22Rv1 (cell line): ENCODE data around the gene NPEPL1.

Experiments
- H3K27ac ChIP-seq: fragments of 450-650 bp; 2 replicates; pipeline ENCODE4 v1.5.1; 2017
- ZFX ChIP-seq: fragments of 450-650 bp; IDR thresholded peaks from 2 replicates; pipeline ENCODE4 v1.6.1; 2017; ENCODE audit warnings: antibody characterized with exemption, borderline replicate concordance
- TF ChIP-seq, protein P1 (sequence below): fragments of 450-650 bp; IDR thresholded peaks from 2 replicates; pipeline ENCODE4 v1.5.1; 2017; ENCODE audit warnings: mild to moderate bottlenecking

Gene NPEPL1

DNA sequence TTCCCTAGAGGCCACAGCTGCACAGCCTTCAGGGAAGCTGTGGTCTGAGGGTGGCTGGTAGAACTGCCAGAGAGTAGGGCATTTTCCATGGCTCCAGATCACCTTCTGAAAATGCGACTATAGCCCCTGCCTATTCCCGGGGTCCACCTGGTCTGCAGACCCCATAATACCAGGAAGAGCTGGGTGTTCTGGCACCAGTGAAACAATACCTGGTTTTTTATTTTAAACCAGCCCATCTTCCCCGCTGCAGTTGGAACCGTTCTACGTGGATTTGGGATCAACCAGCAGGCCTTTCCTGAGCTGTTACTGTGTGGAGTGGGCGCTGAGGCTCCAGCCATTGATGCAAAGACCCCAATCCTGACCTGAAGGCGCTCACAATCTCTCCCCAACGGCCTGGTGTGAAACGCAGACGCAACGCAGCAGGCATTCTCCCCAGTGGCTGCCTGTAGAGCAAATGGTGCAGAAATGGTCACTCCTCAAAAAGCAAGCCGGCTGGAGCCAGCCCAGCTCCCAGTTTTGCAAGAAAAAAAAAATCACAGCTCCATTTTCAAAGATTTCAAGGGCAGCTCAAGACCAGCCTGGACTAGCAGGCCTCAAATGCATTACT, 11.3 kb downstream of the NPEPL1 start:
- H3K27ac ChIP-seq = no peak overlapping the region
- TF ChIP-seq, protein P1, sequence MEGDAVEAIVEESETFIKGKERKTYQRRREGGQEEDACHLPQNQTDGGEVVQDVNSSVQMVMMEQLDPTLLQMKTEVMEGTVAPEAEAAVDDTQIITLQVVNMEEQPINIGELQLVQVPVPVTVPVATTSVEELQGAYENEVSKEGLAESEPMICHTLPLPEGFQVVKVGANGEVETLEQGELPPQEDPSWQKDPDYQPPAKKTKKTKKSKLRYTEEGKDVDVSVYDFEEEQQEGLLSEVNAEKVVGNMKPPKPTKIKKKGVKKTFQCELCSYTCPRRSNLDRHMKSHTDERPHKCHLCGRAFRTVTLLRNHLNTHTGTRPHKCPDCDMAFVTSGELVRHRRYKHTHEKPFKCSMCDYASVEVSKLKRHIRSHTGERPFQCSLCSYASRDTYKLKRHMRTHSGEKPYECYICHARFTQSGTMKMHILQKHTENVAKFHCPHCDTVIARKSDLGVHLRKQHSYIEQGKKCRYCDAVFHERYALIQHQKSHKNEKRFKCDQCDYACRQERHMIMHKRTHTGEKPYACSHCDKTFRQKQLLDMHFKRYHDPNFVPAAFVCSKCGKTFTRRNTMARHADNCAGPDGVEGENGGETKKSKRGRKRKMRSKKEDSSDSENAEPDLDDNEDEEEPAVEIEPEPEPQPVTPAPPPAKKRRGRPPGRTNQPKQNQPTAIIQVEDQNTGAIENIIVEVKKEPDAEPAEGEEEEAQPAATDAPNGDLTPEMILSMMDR = no peak
- TF ChIP-seq ZFX = no peak

DNA sequence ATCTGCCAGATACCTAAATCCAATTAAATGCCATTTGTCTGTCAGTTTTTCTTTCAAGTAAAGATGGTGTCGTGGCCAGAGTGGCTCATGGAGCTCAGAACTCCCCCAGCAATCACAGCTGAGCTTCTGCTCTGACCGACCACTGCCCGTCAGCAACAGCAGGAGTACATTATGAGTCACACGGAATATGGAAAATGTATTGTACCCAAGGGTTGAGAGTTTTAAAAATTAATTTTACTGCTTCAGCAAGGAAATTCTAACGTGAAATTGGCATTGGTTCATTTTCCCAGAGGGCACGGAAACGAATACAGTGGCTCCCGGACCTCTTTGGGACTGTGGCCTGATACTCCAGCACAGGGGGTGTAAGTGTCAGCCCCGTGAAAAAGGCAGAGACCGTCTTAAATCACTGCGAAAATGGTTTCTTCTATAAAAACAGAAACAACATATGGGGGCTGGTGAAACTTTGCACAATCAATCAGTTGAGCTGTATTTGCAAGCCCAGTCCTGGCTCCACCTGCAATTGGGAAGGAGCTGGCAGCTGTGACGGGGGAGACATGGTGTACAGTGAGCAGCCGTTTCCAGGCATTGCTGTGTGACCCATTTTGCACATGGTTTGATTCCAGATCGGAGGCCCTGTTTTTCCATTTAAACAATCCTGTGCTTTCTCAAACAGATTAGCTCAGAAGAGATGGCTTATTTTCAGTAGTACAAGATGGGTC, 12.8 kb downstream of the NPEPL1 start:
- TF ChIP-seq, protein P1 = no peak
- no peak for TF ChIP-seq ZFX
- no peak overlapping the region for H3K27ac ChIP-seq

DNA sequence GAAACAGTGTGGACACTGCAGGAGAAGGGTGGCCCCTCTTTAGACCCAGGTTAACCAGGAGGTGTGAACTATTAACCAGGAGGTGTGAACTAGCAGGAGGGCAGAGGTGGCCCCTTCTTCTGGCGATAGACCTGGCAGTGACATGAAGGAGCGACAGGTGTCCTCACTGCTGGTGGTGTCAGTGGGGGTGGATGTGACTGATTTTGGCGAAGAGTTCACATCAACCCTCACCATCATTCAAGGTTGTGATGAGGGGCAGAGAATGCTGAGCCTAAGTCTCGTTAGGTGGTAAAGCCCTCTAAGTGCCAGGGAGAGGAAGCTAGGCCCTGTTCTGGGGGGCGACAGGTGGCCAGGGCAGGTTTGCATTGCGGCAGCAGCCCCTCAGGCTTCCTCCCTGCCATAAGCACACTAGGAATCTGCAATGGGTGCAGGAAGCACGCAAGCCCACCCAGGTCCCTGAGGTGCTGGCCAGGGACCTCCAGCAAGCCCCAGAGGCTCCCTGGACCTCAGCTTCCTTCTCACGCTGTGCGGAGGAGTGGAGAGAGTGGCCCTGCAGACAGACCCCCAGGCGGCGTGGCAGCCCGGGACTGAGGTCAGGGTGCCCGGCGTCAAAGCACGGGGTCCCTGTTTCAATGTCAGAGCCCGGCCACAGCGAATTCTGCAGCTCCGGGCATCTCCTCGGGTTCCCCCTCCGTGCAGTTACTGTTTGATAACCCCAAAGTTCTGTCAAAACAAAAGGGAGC, 13.7 kb downstream of the NPEPL1 start:
- H3K27ac ChIP-seq = no peak overlapping the region
- TF ChIP-seq, protein P1 = no peak
- no peak for TF ChIP-seq ZFX

DNA sequence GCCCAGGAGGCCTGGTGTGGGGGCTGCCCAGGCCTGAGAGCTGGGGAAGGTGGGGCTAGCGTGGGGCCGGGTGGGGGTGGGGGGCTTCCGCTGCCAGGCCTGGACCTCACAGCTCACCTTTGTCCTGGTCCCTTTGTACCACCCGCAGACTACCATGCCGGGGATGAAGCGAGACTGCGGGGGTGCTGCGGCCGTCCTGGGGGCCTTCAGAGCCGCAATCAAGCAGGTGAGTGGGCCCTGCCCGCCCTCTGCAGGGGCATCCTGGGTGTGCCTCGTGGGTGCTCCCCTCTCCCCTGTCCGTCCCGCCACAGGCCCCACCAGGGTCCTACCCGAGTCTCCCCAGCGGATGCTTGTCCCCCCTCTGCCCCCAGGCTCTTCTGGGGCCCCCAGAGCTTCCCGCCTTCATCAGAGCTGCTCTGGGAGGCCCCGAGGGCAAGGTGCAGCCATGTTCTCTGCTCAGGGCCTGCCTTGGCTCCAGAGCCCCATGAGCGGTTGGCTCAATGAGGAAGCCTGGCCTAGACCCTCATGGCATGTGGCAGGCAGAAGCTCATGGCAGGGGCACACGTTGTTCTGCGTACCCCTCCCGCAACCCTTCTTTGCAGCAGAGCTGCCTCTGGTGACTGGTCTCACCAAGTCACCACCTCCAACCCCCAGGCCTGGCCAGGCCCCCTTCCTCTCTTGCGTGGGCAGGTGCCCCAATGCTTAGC, 14.5 kb downstream of the NPEPL1 start:
- TF ChIP-seq ZFX = no peak
- TF ChIP-seq, protein P1 = no peak
- H3K27ac ChIP-seq = no peak overlapping the region

DNA sequence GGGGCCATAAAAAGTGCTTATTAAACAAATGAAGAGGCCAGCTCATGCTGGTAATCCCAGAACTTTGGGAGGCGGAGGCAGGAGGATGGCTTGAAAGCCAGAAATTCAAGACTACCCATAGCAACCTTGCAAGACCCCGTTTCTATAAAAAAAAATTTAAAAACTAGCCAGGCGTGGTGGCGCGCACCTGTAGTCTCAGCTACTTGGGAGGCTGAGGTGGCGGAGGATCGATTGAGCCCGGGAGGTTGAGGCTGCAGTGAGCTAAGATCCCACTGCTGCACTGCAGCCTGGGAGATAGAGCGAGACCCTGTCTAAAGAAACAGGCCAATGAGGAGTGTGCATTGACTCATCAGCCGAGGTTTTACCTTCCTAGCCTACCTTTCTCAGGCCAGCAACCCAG, 15.2 kb downstream of the NPEPL1 start:
- TF ChIP-seq, protein P1 = no peak
- no peak for TF ChIP-seq ZFX
- H3K27ac ChIP-seq = no peak overlapping the region

DNA sequence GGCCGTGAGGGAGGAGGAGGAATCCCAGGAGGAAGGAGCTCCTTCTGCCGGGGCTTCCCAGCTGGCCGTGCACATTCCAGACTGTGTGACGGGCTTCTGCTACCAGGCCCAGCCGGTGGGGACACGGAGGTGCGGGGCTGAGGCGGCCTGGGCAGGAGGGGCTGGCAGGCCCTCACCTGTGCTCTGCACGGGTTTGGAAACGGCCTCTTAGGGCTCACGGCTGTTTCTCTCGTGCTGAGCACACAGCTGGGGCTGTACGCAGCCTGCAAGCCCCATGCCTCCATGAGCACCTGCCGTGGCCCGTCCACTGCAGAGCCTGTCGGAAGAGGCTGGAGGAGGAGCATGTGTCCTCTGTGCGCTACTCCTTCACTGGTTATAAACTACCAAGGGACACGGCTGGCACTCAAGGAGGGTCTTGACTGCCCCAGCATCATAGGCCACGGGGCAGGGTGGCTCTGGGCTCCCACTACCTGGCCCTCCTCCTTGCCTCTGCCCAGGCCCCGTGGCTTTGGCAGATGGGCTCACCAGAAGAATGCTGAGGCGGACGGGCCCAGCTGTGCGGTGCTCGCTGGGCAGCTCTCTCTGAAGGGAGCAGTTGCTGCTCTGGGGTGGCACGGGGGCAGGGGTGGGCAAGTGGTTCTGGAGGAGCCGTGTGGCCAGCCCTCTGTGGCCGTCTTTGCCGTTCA, 15.8 kb downstream of the NPEPL1 start:
- TF ChIP-seq ZFX = no peak
- TF ChIP-seq, protein P1 = no peak

More for the DNA sequence above, 15.8 kb downstream of the NPEPL1 start:
- no peak overlapping the region for H3K27ac ChIP-seq
